Measurements from ENCODE around the gene TMEM184A.

Gene TMEM184A

DNA sequence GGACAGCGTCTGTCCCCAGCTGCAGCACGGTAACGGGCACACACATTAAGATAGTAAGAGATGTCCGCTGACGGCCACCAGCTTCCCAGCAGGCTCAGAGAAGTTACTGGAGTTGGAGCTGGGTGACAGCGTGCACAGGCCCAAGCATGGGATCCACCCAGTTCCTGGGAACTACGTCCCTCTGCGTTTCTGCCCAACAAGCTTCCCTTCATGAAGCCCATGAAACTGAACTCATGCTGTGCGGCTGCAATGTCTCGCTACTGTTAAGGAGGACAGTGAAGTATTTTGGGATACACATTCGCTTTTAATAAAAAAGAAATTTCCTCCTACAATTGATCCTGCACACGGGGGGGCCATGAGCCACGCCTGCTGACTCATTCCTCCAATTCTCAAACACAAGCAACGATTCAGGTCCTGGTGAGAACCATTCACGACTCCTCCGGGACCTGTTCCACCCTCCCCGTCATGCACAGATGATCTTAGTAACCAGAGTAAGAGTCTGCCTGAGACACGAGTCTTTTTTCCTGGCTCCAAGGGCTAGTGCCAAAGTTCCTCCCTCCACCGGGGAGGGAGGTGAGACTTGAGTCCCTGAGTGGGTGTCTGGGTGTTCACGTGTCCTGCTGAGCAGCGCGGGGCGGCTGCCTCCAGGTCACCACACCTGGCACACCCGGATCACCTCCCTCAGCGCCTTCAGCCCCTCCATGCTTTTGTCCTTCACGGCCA is 11.2 kb upstream of the TMEM184A start:
- DNase-seq = no peak

DNA sequence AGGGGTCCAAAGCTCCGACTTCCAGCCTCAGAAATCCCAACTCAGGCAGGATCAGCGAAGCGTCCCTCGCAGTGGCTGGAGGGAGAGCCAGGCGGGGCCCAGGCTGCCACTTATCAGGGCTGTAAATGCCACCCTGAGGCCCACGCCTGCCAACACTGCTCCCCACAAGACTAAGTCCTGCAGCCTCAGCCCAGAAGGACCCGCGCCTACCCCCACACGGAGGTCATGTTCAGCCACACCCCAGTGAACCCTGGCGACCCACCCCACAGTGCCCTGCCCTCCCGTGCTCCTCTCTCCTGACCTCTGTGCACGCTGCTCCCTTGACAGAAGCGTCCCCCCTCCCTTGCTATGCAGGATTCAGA is 10.7 kb upstream of the TMEM184A start:
- DNase-seq = no peak

DNA sequence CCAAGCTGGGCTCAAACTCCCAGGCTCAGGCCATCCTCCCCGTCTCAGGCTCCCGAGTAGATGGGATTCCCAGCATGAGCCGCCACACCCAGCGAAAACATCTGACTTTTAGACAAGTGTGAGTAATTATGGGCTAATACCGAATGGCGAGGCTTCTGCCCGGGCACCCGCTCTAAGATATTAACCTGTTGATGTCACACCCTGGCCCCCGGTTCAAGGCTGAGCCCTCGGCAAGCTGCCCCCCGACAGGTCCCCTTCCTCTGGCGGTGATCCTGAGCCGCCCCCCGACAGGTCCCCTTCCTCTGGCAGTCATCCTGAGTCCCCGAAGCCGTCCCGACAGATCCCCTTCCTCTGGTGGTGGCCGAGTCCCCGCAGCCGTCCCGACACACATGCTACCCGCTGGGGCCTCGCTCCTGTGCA is 8.6 kb upstream of the TMEM184A start:
- no peak for DNase-seq

DNA sequence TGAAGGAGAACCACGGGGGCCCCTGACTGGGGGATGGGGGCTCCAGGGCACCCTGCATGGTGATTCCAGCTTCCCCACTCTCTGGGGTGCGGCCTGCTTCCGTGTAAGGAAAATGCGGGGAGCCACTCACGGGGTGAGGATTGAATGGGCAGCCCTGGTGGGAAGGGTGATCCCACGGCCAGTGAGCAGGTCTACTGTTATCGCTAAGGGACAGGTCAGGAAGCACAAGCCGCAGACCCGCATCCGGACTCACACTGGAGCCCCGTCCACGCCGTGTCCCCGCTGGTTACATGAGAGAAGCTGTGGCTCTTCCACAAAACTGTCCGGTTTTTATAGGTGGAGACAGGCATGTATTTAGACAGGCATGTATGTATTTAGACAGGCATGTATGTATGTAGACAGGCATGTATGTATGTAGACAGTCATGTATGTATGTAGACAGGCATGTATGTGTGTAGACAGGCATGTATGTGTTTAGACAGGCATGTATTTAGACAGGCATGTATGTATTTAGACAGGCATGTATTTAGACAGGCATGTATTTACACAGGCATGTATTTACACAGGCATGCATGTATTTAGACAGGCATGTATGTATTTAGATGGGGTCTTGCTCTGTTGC is 8.1 kb upstream of the TMEM184A start:
- DNase-seq = no peak

GRCh38 chr7:1562597-1563051 is 6.6 kb upstream of the TMEM184A start:
- no peak for DNase-seq

GRCh38 chr7:1562116-1562515 is 6.1 kb upstream of the TMEM184A start:
- DNase-seq = no peak

- DNase-seq = no peak
Measured at GRCh38 chr7:1561036-1561940, 5.3 kb upstream of the TMEM184A start.

- DNase-seq = no peak
Measured at GRCh38 chr7:1560620-1561031, 4.6 kb upstream of the TMEM184A start.

GRCh38 chr7:1559626-1560590 is 3.9 kb upstream of the TMEM184A start:
- DNase-seq = no peak

DNA sequence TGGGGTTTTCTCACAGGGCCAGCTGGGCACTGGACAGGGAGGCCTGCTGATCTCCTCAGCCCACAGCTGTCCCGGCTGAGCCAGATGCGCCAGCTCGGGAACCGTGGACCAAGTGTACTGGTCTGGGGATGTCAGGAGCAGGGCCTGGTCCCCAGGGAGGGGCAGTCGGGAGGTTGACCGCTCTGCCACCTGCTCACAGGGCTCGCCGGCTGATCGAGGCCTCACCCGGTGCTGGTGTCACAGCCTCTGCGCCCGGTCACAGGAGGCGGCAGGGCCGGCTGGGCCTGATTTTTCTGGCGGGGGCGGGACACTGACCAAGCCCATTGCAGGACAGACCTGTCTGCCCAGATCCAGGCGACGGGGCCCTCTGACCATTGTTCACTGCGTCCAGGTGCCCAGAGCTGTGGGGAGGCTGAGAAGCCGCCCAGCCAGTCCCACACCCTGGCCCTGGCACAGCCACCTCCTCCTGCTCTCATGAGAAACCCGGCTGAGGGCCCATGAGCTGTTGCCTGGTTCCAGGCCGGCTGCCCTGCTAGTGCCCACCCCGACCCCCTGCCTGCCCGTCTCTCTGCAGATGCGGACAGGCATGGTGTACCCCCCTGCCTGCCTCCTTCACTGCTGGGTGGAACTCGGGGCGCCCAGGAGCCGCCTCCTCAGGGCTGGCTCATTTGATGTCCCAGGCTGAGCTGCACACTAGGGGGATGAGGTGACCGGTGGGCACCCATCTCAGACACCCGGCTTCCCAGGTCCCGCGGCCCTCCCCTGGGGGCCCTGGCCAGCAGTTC is 3.0 kb upstream of the TMEM184A start:
- no peak for DNase-seq

DNA sequence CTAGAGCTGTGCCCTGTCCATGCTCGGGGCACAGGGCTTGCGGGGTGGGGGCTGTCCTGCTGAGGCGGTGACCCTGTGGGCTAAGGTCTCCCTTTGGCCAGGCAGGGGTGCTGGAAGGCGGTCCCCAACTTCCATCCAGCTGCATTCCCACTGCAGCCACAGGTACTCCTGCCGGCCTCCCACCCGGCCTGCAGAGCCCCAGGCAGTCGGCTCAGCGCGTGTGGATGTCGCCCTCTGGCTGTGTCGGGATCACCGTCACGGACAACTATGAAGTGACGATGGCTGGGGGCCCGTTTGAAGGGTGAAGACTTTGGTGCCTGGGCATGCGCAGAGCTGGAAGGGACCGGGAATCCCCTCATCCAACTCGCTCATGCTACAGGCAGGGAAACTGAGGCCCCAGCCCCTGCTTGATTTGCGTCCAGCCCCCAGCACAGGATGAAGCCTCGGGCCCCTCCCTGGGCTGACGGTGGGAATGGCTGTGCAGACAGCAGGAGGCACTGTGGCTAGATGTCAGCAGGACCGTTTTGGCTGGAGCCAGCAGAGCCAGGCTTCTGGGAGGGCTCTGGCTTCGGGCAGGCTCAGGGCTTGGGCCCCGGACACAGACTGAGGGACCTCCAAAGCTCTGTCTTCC is 2.3 kb upstream of the TMEM184A start:
- DNase-seq = no peak

DNA sequence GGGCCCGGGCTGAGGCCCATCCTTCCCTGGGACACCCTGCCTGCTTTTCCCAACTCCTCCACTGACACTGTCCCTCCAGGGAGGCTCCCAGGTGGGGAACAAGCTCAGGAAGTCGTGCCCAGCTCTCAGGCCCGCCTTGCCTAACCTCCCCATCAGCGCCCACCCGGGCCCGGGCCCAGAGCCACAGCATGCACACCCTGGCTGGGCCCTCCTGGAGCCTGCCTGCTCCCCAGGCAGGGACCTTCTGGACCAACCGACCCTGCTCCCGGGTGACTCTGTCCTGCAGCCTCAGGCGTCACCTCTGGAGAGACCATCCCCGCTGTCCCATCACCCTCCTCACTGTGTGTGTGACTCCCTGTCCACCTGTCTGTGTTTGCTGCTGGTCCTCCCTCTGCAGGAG is 1.8 kb upstream of the TMEM184A start:
- no peak for DNase-seq

DNA sequence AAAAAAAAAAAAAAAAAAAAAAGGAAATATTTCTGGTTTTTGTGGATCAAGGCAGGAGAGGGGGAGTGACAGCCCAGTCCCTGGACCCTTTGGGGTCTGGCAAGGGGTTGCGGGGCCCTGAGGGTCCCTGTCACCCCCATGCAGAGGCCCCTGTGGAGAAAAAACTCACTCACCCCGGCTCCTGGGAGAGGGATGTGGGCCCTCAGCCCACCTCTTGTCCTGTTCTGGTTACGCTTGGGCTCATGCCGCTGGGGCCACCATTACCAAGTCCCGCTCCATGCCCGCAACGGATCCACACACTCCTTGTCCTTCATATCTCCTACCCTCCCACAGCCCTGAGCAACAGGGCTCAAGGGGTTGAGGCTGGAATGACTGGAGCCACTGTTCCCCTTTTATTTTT is 1.0 kb upstream of the TMEM184A start:
- DNase-seq = no peak

DNA sequence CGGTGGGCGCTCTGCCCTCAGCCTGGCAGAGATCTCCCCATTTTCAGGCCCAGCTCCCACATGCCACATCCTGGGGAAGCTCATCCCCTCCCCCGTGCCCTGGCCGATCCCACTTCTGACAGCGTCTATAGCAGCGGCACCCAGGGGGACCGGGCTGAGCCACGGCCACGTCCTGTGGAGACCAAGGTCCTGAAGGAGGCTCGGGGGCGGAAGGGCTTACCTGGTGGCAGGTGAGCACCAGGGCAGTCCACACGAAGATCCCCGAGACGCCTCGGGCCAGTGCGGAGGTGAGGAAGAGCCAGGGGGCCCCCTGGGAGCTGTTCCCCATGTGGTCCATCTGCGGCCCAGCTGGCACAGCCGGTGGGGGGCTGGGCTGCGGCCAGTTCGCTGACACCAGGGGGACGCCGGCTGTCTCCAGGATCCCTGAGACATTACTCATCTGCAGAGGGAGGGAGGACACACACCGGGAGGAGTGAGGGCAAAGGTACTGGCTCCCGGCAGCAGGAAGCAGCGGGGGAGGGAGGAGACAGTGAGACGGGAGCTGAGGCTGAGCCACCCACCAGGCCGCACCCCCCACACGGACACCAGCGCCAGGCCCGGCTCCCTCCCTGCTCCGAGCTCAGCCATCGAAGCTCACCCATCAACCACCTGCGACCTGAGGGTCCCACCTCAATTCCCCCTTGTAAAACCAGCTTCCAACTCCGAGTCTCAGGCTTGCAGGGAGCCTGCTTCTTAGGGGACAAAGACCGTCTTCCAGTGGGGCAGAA is 776 bp downstream of the TMEM184A start:
- no peak for DNase-seq

DNA sequence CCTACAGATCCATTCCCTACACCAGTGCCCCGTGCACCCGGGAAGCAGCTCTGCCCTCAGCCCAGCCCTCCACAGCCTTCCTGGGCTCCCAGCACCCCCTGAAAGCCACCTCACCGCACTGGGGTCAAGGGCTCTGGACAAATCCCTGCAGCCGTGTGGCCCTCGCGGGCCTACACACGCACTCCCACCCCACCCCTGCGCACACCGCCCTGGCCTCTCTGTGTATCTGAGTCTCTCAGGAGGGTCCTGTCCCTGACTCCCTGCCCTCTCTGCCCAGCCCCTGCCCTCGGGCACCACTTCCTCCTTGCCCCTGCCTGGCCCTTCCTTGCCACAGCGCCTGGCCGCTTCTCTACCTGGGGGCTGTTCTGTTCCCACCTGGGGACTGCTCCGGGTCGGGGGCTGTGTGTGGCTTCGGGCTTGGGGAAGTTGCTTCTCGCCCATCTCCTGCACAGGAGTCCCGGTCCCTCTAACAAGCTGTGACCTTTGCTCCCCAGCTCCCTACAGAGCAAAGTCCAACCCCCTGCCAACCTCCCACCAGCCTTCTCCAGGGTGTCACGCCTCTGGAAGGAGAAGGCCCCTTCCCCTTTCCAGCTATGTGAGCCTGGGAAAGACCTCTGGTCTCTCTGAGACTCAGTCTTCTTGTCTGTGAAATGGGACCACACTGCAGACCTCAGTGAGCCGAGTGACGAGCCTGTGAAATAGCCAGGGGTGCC is 1.5 kb downstream of the TMEM184A start:
- no peak for DNase-seq

DNA sequence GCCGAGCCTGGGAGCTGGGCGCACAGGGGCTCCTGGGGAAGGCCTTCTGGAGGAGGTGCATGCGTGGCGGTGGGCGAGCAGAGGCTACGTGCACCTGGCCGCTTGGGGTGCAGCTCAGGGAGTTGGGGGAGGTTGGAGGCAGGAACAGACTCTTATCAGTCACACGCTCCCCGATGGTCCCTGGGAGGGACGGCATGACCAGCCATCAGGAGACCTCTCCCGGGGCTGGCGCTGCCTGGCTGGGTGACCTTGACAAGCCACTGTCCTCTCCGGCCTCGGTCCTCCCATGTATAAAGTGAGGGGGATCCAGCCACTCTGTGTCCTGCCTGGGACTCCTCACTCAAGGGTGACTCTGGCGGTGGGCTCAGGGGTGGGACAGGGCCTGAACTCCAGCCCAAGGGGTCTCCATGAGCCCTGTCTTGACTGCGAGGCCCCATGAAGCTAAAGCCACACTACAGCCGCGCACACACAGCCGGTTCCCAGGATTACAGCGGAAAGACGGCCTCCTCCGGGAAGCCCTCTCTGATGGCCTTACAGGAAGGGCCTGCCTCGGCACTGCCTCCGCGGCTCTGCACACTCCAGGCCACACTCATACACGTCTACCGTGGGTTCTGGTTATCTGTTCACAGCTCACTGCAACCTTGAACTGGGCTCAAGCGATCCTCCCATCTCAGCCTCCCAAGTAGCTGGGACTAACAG is 2.3 kb downstream of the TMEM184A start:
- no peak for DNase-seq

- DNase-seq = no peak
Measured at GRCh38 chr7:1552200-1552599, 3.8 kb downstream of the TMEM184A start.

DNA sequence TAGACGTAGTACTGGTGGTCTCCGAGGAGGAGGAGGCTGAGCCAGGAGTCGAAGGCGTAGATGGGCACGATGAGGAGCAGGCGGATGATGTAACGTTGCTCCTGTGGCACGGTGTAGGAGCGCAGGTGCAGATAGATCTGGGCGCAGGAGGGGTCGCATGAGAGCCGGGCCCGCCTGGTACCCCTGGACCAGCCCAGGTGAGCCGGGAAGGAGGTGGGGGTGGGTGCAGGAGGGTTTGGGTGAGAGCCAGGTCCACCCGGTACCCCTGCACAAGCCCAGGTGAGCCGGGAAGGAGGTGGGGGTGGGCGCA is 5.2 kb downstream of the TMEM184A start:
- DNase-seq = no peak
